Neural cell (in vitro differentiated cells): ENCODE data around the gene GLI2. TPM values are rescaled to one million over a fixed set of nuclear protein-coding genes. Genes with fewer than 3 reads are reported as not detected.

ENCODE experiments used
- H2AFZ ChIP-seq: fragments of 200-600, 300-800 bp; sonication (generic), shearing (Covaris generic); 2 replicates; pipeline ENCODE4 v1.6.0; 2014; ENCODE audit warnings: low read depth, mild to moderate bottlenecking, antibody characterized with exemption, low read length, moderate library complexity
- H3F3A ChIP-seq: fragments of 200-600 bp; shearing (Covaris generic); 2 replicates; pipeline ENCODE4 v1.6.1; 2016; ENCODE audit warnings: mild to moderate bottlenecking, moderate library complexity, mixed read lengths, antibody characterized with exemption, low read length; ENCODE audit not compliant: insufficient read depth, poor library complexity, severe bottlenecking
- H3K27ac ChIP-seq: fragments of 200-600, 300-800 bp; sonication (generic), shearing (Covaris generic); 2 replicates; pipeline ENCODE4 v1.5.1; 2014; ENCODE audit warnings: mild to moderate bottlenecking, low read length, moderate library complexity
- H3K27me3 ChIP-seq: fragments of 300-800, 200-600 bp; sonication (generic), shearing (Covaris generic); 2 replicates; pipeline ENCODE4 v1.6.0; 2014; ENCODE audit warnings: mild to moderate bottlenecking, low read depth, low read length, moderate library complexity; ENCODE audit not compliant: insufficient read depth
- H3K36me3 ChIP-seq: fragments of 300-800, 200-600 bp; sonication (generic), shearing (Covaris generic); 2 replicates; pipeline ENCODE4 v1.5.1; 2014; ENCODE audit warnings: mild to moderate bottlenecking, antibody characterized with exemption, low read length, moderate library complexity; ENCODE audit not compliant: insufficient read depth
- H3K4me2 ChIP-seq: fragments of 300-800, 200-600 bp; sonication (generic), shearing (Covaris generic); 2 replicates; pipeline ENCODE4 v1.6.0; 2014; ENCODE audit warnings: mild to moderate bottlenecking, low read length
- H3K4me3 ChIP-seq: fragments of 300-800, 200-600 bp; sonication (generic), shearing (Covaris generic); 2 replicates; pipeline ENCODE4 v1.5.1; 2014; ENCODE audit warnings: mild to moderate bottlenecking, low read length, moderate library complexity
- H3K79me2 ChIP-seq: fragments of 200-600 bp; shearing (Covaris generic); replicated peaks from 2 replicates; pipeline ENCODE4 v1.6.0; 2014; ENCODE audit warnings: mild to moderate bottlenecking, low read length, moderate library complexity; ENCODE audit not compliant: insufficient read depth
- H3K9ac ChIP-seq: fragments of 300-800, 200-600 bp; sonication (generic), shearing (Covaris generic); 2 replicates; pipeline ENCODE4 v1.6.1; 2016; ENCODE audit warnings: mild to moderate bottlenecking, low read length, mixed read lengths
- H3K9me2 ChIP-seq: fragments of 200-600 bp; shearing (Covaris generic); 2 replicates; pipeline ENCODE4 v1.6.1; 2016; ENCODE audit warnings: mild to moderate bottlenecking, low read length, mixed read lengths; ENCODE audit not compliant: insufficient read depth
- H3K9me3 ChIP-seq: fragments of 200-600, 300-800 bp; sonication (generic), shearing (Covaris generic); 2 replicates; pipeline ENCODE4 v1.6.1; 2016; ENCODE audit warnings: mild to moderate bottlenecking, mixed run types, low read length, moderate library complexity, mixed read lengths
- H4K20me1 ChIP-seq: fragments of 200-600 bp; shearing (Covaris generic); 2 replicates; pipeline ENCODE4 v1.6.1; 2016; ENCODE audit warnings: mild to moderate bottlenecking, mixed run types; ENCODE audit not compliant: insufficient read depth
- EP300 ChIP-seq: fragments of 450-650 bp; conservative IDR thresholded peaks from 2 replicates; pipeline ENCODE4 v1.6.1; 2014; ENCODE audit warnings: antibody characterized with exemption, mild to moderate bottlenecking, moderate library complexity; ENCODE audit not compliant: poor library complexity, severe bottlenecking
- EZH2 ChIP-seq: fragments of 200-600, 300-800 bp; shearing (Covaris generic), sonication (generic); IDR thresholded peaks from 2 replicates; pipeline ENCODE4 v1.6.1; 2014; ENCODE audit warnings: antibody characterized with exemption, low read length, borderline replicate concordance, mild to moderate bottlenecking; ENCODE audit not compliant: insufficient read depth, poor library complexity, severe bottlenecking
- MXI1 ChIP-seq: fragments of 450-650 bp; conservative IDR thresholded peaks from 2 replicates; pipeline ENCODE4 v1.6.1; 2014; ENCODE audit warnings: antibody characterized with exemption, mild to moderate bottlenecking; ENCODE audit not compliant: poor library complexity, severe bottlenecking
- POLR2AphosphoS5 ChIP-seq: IDR thresholded peaks from 2 replicates; pipeline ENCODE4 v1.6.1; 2012
- RAD21 ChIP-seq: fragments of 450-650 bp; conservative IDR thresholded peaks from 2 replicates; pipeline ENCODE4 v1.6.1; 2014; ENCODE audit warnings: antibody characterized with exemption, mild to moderate bottlenecking, moderate library complexity
- REST ChIP-seq: IDR thresholded peaks from 2 replicates; pipeline ENCODE4 v1.6.1; 2012; ENCODE audit warnings: borderline replicate concordance
- SMC3 ChIP-seq: fragments of 450-650 bp; conservative IDR thresholded peaks from 2 replicates; pipeline ENCODE4 v1.6.1; 2014; ENCODE audit warnings: antibody characterized with exemption, mild to moderate bottlenecking, moderate library complexity; ENCODE audit not compliant: poor library complexity
- TAF1 ChIP-seq: IDR thresholded peaks from 2 replicates; pipeline ENCODE4 v1.6.1; 2012; ENCODE audit warnings: low read depth
- polyA plus RNA-seq: library from polyadenylated mRNA; depleted of rRNA; stranded (reverse); fragments of >200 nt; gene quantifications from 2 replicates; pipeline ENCODE4 v1.2.3, GENCODE V29; 2014
- TF ChIP-seq, protein P1 (sequence below): fragments of 450-650 bp; IDR thresholded peaks from 2 replicates; pipeline ENCODE4 v1.5.1; 2014; ENCODE audit warnings: antibody characterized with exemption, mild to moderate bottlenecking, moderate library complexity; ENCODE audit not compliant: poor library complexity, severe bottlenecking

Gene GLI2
- polyA plus RNA-seq, 1 donor from 2014 or later, result 0.14 TPM

DNA sequence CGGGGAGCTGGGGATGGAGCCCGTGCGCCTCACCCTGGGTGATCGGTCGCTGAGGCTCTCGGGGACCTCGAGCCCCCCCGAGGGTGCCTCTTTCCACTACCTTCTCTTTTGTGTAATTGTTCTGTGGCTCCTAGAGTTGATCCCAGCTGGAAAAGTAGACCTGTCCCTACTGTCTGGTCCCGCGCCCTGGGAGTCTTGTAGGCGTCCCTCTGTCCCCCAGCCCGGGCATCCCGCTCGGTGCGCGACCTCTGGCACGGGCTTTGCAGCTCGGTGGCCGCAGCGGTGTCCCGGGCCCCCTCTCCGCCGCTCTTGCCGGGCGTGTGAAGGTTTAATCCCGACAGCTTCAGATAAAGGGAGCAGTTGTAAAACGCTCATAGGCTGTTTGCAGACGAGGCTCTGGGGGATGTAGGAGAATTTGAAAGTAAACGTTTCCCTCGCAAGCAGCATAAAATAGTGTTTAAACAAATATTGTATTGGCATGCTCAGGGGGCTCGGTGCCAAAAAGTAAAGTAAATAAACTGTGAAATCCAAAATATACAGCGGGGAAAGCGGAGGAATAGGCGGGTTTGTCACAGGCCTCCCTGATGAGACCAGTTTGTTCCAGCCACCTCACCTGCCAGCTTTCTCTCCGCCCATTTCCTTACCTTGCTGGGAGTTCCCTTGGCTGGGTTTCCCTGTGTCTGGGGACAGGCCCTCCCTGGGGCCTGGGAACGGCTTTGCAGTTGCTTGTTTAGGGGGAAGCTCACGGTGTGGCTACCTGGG, 1.9 kb downstream of the GLI2 start:
- peak overlapping the region; percentile 77 for H3K4me3 ChIP-seq
- no peaks in the 10 kb centered on the region for H3K9me2 ChIP-seq
- H3K27ac ChIP-seq, result no peak overlapping the region
- no peak overlapping the region for H2AFZ ChIP-seq
- peak overlapping the region; percentile 29 for H3K9ac ChIP-seq
- peaks cover 32% of the 10 kb centered on the region for H3K79me2 ChIP-seq
- TF ChIP-seq REST (no peak), EP300 (no peak), MXI1 (no peak), POLR2AphosphoS5 (no peak), TAF1 (no peak), EZH2 (peak; percentile 43)
- TF ChIP-seq, protein P1, sequence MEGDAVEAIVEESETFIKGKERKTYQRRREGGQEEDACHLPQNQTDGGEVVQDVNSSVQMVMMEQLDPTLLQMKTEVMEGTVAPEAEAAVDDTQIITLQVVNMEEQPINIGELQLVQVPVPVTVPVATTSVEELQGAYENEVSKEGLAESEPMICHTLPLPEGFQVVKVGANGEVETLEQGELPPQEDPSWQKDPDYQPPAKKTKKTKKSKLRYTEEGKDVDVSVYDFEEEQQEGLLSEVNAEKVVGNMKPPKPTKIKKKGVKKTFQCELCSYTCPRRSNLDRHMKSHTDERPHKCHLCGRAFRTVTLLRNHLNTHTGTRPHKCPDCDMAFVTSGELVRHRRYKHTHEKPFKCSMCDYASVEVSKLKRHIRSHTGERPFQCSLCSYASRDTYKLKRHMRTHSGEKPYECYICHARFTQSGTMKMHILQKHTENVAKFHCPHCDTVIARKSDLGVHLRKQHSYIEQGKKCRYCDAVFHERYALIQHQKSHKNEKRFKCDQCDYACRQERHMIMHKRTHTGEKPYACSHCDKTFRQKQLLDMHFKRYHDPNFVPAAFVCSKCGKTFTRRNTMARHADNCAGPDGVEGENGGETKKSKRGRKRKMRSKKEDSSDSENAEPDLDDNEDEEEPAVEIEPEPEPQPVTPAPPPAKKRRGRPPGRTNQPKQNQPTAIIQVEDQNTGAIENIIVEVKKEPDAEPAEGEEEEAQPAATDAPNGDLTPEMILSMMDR, result no peak
- H3K9me3 ChIP-seq, result no peaks in the 10 kb centered on the region
- no peaks in the 10 kb centered on the region for H3K36me3 ChIP-seq
- H4K20me1 ChIP-seq, result no peaks in the 10 kb centered on the region
- H3K27me3 ChIP-seq, result peaks cover 70% of the 10 kb centered on the region
- peak overlapping the region; percentile 92 for H3K4me2 ChIP-seq
- peaks cover 9% of the 10 kb centered on the region for H3F3A ChIP-seq

DNA sequence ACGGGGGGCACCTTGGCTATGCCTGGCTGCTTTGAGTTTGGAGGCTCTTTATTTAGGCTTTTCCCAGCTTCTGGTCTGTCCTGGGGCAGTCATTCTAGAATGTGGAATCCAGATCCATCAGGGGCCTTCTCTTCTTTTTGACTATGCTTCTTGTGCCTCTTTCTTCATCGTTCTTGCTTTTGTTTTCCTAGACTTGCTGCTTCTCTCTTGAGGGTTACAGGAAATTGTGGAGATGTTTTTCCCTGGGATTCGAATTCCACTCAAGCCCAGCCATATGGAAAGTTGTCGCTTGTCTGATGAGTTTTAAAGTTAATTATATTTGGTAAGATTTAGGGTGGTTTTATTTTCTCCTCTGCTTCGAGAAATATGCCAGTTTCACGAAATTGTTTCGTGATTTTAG, 2.4 kb downstream of the GLI2 start:
- Histone ChIP-seq H3K4me2 (no peak overlapping the region), H3K4me3 (peak overlapping the region; percentile 77), H3K27me3 (peaks cover 70% of the 10 kb centered on the region), H3K27ac (no peak overlapping the region), H3K9me2 (no peaks in the 10 kb centered on the region), H3K79me2 (peaks cover 33% of the 10 kb centered on the region), H4K20me1 (no peaks in the 10 kb centered on the region), H2AFZ (no peak overlapping the region), H3K9ac (no peak overlapping the region), H3K9me3 (no peaks in the 10 kb centered on the region), H3F3A (peaks cover 9% of the 10 kb centered on the region), H3K36me3 (no peaks in the 10 kb centered on the region)
- TF ChIP-seq POLR2AphosphoS5, result no peak
- no peak for TF ChIP-seq EZH2
- TF ChIP-seq, protein P1, result no peak
- no peak for TF ChIP-seq SMC3
- TF ChIP-seq TAF1, result no peak
- no peak for TF ChIP-seq REST
- TF ChIP-seq MXI1, result no peak
- TF ChIP-seq RAD21, result no peak
- no peak for TF ChIP-seq EP300
